ENCODE results near the gene KDM1A.

DNA sequence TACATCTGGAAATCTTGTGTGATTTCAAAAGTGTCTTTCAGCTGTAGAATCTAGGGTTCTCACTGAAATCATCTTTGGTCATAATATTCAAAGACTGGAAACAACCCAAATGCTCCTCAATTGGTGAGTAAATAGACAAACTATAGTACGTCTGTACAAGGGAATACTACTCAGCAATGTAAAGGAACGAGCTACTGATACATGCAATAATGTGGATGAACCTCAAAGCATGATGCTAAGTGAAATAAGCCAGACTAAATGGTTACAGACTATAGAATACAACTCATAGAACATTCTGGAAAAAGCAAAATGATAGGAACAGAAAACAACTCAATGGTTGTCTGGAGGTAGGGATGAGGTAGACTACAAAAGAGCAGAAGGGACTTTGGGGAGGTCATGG is 49.2 kb upstream of the KDM1A start:
- TF ChIP-seq, protein P1, sequence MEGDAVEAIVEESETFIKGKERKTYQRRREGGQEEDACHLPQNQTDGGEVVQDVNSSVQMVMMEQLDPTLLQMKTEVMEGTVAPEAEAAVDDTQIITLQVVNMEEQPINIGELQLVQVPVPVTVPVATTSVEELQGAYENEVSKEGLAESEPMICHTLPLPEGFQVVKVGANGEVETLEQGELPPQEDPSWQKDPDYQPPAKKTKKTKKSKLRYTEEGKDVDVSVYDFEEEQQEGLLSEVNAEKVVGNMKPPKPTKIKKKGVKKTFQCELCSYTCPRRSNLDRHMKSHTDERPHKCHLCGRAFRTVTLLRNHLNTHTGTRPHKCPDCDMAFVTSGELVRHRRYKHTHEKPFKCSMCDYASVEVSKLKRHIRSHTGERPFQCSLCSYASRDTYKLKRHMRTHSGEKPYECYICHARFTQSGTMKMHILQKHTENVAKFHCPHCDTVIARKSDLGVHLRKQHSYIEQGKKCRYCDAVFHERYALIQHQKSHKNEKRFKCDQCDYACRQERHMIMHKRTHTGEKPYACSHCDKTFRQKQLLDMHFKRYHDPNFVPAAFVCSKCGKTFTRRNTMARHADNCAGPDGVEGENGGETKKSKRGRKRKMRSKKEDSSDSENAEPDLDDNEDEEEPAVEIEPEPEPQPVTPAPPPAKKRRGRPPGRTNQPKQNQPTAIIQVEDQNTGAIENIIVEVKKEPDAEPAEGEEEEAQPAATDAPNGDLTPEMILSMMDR (IDR thresholded peaks at IDR 0.05 in 8 of 11, conservative IDR thresholded peaks at IDR 0.05 in 3 of 11), result no peak
- TF ChIP-seq POLR2A (IDR thresholded peaks at IDR 0.05), result no peak
